ENCODE data around the gene AGBL1.

AGBL1 gene

GRCh38 chr15:86382341-86382740, 302.7 kb downstream of the AGBL1 start:
- Histone ChIP-seq H3K9me3 (ENCODE audit: control insufficient read depth, insufficient read depth, low read depth, low read length) (no peaks in the 10 kb centered on the region), H3K36me3 (ENCODE audit: control insufficient read depth in 2 of 2, insufficient read depth in 1 of 2, low read length in 2 of 2) (no peaks in the 10 kb centered on the region), H3K27ac (ENCODE audit: extremely low read depth, low read depth, low read length) (no peak overlapping the region), H3K4me3 (ENCODE audit: low read depth, low read length) (no peak overlapping the region), H3K4me1 (ENCODE audit: control insufficient read depth, insufficient read depth, low read length) (peaks cover 11% of the 10 kb centered on the region)
- TF ChIP-seq GLI2 (tag by site-specific recombination; IDR thresholded peaks at IDR 0.05; ENCODE audit: borderline replicate concordance, low read depth) (no peak), ZNF624 (tag by site-specific recombination; IDR thresholded peaks at IDR 0.05) (no peak), FEZF1 (tag by site-specific recombination; IDR thresholded peaks at IDR 0.05) (no peak), TSHZ1 (tag by site-specific recombination; IDR thresholded peaks at IDR 0.05; ENCODE audit: borderline replicate concordance) (no peak), ZNF558 (tag by site-specific recombination; IDR thresholded peaks at IDR 0.05) (no peak)
- CTCF ChIA-PET, result no interaction called here
- POLR2A ChIA-PET, result no interaction called here

GRCh38 chr15:86383611-86384010, 303.9 kb downstream of the AGBL1 start:
- no peaks in the 10 kb centered on the region for H3K9me3 ChIP-seq (ENCODE audit: control insufficient read depth, insufficient read depth, low read depth, low read length)
- H3K4me3 ChIP-seq (ENCODE audit: low read depth, low read length), result no peak overlapping the region
- H3K27ac ChIP-seq (ENCODE audit: extremely low read depth, low read depth, low read length), result no peak overlapping the region
- H3K4me1 ChIP-seq (ENCODE audit: control insufficient read depth, insufficient read depth, low read length), result no peaks in the 10 kb centered on the region; the same call in 1 of the 2 replicates
- CTCF ChIA-PET, result no interaction called here
- H3K36me3 ChIP-seq (ENCODE audit: control insufficient read depth in 2 of 2, insufficient read depth in 1 of 2, low read length in 2 of 2), result no peaks in the 10 kb centered on the region
- POLR2A ChIA-PET, result interaction anchor here (0.7 kb wide), 1 partner anchor 20 kb away, joined by 10 read pairs; no protein-coding TSS in a partner anchor
- TF ChIP-seq HOXD13 (CRISPR knock-in tag; IDR thresholded peaks at IDR 0.05; ENCODE audit: borderline replicate concordance), result no peak
- TF ChIP-seq ZNF202 (tag by site-specific recombination; IDR thresholded peaks at IDR 0.05; ENCODE audit: borderline replicate concordance), result no peak
- no peak for TF ChIP-seq PRDM2 (tag by site-specific recombination; IDR thresholded peaks at IDR 0.05; ENCODE audit: borderline replicate concordance)
- no peak for TF ChIP-seq SCRT2 (tag by site-specific recombination; IDR thresholded peaks at IDR 0.05)
- TF ChIP-seq ZNF670 (tag by site-specific recombination; IDR thresholded peaks at IDR 0.05; ENCODE audit: low read depth), result no peak
- TF ChIP-seq ZNF518A (tag by site-specific recombination; conservative IDR thresholded peaks at IDR 0.05; ENCODE audit: low read depth), result no peak
- TF ChIP-seq OSR2 (tag by site-specific recombination; IDR thresholded peaks at IDR 0.05), result no peak
- no peak for TF ChIP-seq ZNF324 (tag by site-specific recombination; IDR thresholded peaks at IDR 0.05)
- TF ChIP-seq ZNF391 (tag by site-specific recombination; IDR thresholded peaks at IDR 0.05; ENCODE audit: borderline replicate concordance, low read depth), result no peak
- no peak for TF ChIP-seq SP2 (tag by site-specific recombination; IDR thresholded peaks at IDR 0.05)
- TF ChIP-seq ZNF121 (tag by site-specific recombination; IDR thresholded peaks at IDR 0.05), result no peak
- TF ChIP-seq ZNF704 (tag by site-specific recombination; IDR thresholded peaks at IDR 0.05), result no peak
- TF ChIP-seq ZNF548 (tag by site-specific recombination; IDR thresholded peaks at IDR 0.05), result no peak
- TF ChIP-seq ZNF658 (tag by site-specific recombination; IDR thresholded peaks at IDR 0.05), result no peak
- TF ChIP-seq ZNF114 (tag by site-specific recombination; IDR thresholded peaks at IDR 0.05), result no peak
- TF ChIP-seq ZNF423 (tag by site-specific recombination; IDR thresholded peaks at IDR 0.05), result no peak
